GM18498 (cell line): ENCODE results near the gene ACP1.
A peak's percentile ranks its signal among the peaks of the same experiment; 100 is the strongest.
"Not testable (repeated sequence)": the region's sequence is repeated elsewhere in the genome, so short reads cannot be mapped to it uniquely, and the experiment has no call there.

Experiments used
- ATAC-seq: cut with Tn5 transposase; IDR thresholded peaks from one replicate; pipeline ENCODE4 v1.9.1; 2021; ENCODE audit warnings: mild to moderate bottlenecking, moderate library complexity; ENCODE audit not compliant: unreplicated experiment

The ACP1 gene

DNA sequence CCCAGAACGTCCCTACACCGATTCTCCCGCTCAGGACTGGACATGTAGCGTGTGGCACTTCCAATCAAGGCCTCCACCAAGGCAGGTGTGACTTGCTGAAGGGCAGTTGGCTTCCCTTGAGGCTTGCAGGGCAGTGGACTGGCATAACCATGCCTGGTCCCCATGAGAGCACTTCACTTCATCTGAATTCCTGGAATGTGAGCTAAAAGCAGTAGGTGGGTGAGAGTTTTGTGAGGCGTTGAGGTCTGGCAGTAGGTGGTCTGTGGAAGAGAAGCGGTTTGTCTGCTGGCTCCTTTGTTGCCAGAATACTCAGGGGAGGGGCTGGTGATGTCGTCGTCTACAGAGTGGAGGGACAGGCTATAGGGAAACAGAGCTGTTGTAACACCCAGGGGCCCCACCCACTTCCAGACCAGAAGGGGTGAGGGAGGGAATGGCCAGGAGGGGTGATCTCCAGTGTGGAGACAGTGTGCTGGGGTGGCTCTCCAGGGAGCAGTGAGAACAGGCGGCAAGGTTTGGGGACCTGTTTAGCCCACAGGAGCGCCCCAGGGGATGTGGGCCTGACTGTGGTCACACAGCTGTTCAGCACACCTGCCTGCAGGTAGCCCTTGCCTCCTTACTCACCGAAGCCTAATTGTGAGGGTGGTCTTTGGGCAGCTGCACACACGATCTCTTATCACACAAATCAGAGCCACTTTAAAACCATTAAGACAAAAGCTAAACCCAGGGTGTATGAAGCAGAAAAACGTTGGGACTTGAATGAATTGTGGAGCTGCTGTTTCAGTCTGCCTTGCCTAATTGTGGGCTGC, 44.6 kb downstream of the ACP1 start:
- no peak for ATAC-seq

DNA sequence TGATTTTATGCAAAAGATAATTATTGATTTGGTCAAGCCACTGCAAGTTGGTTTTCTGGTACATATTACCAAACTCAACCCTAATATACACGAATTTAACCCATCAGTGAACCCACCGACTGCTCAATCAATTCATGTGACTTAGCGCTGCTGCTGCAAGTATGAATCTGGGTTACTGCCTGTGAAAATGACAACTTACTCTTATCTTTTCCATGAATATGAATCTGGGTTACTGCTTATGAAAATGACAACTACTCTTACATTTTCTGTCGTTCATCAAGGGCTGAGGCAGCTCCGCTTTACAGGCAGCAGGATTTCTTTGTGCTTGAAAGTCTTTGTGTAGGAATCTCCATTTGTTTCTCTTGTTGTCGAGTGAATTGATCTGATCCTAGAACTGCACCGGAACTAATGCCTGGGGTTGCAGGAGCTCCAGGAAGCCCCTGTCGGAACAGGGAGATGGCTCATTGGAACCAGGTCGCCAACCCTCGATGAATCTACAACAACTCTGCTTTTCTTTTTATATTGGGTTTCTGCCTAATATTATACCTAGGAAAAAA, 45.3 kb downstream of the ACP1 start:
- ATAC-seq, result no peak

DNA sequence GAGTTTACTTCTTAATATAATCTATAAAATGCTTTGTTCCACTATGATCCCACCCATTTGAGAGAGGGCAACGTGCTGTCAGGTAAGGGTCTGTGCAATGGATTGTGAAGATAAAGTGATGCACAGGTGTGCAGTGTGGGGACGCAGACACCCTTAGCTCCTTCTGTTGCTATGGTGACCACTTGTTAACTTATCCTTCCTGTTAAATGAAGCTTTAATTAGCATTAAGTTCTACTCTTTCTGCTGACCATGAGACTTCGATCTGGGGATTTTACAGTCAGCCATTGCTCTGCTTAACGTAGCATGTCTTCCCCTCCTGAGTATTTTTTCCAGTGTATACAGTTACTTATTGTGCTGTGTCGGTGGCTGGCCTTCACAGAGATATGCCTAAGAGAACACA, 46.2 kb downstream of the ACP1 start:
- no peak for ATAC-seq

DNA sequence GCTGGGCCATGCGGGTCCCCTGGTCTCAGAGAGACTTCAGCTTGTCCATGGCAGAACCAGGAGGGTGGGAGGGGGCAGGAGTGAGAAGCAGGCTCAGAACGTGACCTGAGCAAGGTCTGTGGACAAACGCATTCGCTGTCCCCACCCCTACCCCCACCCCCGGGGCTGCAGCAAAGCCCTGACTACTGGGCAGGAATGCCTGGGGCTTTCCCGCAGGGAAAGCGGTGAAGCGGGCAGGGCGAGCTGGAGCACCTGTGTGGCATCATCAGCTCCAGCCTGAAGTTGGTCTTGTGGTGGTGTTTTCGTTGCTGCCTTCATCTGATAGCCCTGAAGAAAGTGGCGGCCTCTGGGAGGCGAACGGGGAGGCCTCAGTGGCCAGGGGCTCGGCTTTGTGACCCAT, 49.2 kb downstream of the ACP1 start:
- ATAC-seq, result no peak

DNA sequence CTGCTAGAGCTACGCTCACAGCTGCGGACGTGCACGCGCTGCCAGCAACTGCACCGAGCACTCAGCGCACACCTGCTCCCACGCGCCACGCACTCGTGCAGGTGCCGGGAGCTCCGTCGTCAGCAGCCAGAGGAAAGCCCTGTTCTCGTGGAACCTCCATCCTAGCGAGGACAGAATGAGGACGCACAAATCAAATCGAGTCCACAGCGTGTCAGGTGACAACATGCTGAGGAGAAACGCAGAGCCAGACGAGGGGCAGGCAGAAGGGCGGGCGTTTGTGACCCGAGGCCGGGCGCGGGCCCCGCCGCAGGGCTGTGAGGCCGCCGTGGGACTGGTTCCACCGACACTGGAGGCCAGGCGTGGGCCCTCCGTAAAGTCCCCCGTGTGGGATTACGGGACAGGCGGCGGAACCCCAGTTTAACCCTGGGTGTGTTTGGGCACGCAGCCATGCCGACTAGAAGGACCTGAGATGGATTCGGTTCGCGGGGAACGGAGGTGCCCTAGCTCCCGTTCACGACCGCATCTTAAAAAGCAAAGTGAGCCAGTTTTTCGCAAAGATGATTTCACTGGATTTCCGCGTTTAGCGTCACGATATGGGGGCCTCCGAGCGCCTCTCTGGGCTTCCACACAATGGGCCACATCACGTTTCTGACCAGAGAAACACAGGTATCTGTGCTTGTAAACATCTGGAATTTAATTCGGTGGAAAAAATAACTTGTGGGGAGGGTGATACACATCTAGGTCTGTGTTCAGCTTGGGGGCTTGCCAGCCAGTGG, 50.0 kb downstream of the ACP1 start:
- no peak for ATAC-seq

DNA sequence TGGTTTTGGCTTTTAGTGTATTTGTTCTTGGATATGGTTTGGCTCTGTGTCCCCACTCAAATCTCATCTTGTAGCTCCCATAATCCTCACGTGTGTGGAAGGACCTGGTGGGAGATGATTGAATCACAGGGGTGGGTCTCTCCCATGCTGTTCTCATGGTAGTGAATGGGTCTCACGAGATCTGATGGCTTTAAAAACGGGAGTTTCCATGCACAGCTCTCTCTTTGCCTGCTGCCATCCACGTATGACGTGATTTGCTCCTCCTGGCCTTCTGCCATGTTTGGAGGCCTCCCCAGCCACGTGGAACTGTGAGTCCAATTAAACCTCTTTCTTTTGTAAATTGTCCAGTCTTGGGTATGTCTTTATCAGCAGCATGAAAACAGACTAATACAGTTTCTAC, 51.2 kb downstream of the ACP1 start:
- ATAC-seq, result not testable (repeated sequence)

DNA sequence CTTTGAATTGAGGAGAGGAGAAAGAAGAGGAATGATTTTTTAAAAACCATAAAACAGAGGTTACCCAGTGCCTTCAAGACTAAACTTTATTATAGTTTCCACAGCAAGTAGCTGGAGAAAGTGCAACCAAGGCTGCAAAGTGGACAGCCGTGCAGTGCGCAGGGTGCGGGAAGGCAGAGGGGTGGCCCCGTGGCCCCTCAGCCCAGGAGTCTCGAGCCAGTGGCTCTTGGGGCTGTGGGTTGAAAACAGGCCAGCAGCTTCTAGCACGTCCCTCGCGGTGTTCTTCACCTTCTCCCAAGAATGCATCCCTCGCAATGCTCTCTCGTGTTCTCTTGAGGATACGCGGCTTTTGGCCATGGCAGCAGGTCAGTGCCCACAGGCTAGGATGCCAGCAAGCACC, 51.6 kb downstream of the ACP1 start:
- no peak for ATAC-seq

DNA sequence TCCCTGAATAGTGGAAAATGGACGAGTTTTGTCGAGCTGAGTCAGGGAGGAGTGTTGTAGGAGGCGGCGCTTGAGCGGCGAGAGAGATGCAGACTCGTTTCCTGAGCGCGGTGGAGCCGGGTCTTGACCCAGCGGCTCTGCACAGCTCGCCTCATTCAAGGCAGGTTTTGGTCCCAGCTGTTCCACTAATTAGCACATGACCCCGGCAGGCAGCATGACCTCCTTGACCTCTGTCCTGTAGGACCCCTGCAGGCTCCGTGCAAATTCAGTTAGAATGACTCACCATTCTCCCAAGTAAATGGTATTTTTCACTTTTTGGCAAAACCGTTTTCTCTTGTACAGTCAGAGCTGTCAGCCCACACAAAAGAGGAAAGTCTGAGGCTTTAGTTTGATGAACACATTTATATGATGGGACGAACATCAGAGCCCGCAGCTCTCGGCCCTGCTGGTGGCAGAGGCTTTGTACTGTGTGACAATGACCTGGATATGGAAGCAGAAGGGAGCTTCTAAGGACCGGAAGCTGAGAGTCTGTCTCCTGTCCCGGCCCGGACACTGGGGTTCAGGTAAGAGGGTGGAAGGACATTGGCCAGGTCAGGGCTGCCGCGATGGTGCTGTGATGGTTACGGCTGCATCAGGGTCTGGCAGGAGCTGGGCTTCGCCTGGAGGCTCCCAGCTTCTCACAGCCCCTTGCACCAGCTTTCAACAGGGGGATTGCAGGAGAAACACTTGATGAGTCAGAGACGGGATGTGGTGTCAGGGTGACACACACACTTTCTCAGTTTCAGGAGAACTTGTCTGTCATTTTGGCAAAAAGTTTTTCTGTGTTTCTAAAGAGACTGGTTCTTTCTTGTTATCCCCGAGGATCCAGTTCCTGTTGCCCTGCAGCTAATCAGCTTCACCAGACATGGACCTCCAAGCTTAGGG, 53.0 kb downstream of the ACP1 start:
- ATAC-seq, result peak; percentile 60

DNA sequence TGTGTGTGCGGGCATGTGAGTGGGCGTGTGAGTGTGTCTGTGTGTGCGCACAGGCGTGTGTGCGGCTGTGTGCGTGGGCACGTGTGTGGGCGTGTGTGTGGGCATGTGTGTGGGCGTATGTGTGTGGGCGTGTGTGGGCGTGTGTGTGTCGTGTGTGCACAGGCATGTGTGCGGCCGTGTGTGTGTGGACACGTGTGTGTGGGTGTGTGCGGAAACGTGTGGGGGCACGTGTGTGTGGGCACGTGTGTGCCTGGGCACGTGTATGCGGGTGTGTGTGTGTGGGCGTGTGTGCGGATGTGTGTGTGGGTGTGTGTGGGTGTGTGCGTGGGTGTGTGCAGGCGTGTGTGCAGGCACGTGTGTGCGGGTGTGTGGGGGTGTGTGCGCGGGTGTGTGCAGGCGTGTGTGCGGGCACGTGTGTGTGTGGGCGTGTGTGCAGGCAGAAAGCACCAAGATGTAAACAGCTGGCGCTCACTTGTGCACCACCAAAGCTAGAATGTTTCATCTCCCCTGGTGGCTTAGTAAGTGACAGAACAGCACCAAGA, 54.4 kb downstream of the ACP1 start:
- no peak for ATAC-seq

DNA sequence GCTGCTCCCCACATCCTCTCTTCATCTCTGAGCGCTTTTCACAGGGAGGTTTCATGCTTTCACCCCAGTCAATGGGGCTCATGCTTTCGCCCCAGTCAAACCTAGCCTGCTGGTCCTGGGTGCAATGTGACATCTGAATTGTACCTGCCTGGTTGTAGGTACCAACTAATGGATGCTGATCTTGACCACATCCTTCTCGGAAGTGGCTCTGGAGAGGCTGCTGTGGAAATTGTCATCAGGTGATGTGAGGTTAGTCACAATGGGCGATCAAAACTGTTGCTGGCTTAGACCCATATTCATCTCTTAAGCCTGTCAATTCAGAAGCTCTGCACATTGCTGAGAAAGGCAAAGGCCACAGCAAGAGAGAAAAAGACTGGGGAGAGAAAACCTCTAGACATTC, 55.8 kb downstream of the ACP1 start:
- no peak for ATAC-seq

DNA sequence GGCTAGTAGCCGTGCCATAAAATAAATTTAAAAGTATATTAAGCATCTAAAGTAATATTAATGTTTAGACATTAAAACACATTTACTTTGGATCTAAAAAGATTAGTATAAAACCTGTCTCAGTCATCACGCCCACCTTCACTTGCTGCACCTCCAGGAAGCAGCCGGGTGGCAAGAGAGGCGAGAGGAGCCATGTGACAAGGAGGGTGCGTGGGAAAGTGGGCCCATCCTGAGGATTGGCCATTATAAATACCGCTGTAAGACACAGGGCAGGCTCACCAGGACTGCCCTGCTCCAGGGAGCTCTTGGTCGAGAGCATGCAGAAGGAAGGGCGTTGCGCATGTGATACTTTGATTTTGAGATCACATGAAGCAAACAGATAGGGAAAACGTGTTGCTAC, 57.6 kb downstream of the ACP1 start:
- ATAC-seq, result no peak

DNA sequence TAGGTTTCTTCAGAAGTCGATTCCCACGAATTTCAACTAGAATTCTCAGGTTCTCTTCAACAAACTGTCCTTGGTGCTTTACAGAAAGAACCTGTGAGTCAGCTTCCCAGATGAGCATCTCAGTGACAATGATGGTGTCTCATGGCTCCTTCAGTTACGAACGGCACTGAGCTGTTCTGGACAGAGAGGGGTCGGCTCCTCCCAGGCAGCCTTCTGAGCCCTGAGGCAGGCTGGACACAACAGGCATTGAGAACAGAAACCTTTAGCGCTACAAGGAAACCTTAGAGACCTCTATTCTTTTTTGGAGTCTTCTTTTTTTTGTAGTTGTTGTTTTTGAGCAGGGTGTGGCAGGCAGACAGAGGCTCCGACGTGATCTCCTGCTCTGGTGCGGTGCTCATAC, 58.3 kb downstream of the ACP1 start:
- no peak for ATAC-seq
